HepG2 (cell line): ENCODE results near the gene GOLGA6C. TPM values are rescaled to one million over a fixed set of nuclear protein-coding genes. Genes with fewer than 3 reads are reported as not detected.
"Not testable (repeated sequence)": the region's sequence is repeated elsewhere in the genome, so short reads cannot be mapped to it uniquely, and the experiment has no call there.

ENCODE experiments used
- ATAC-seq: fragments of 200-7000 bp; cut with Tn5 transposase; 3 replicates; pipeline ENCODE4 v1.9.1; 2020; ENCODE audit warnings: mild to moderate bottlenecking, moderate library complexity
- BruUV-seq: library from RNA; stranded (reverse); fragments of 400-500 nt; replicated peaks from 2 replicates; lab custom pipeline; 2021; lab: Mats Ljungman, UMichigan
- CTCF ChIA-PET: fragments of 300-600 bp; formaldehyde crosslinking; extraction: SDS; loops from one replicate; lab custom pipeline; 2021; ENCODE audit warnings: low total read pairs, inconsistent platforms, low intra/inter-chr PET ratio; lab: Yijun Ruan, JAX
- POLR2A ChIA-PET: fragments of 350-600 bp; sonication (Branson Sonifier 250); formaldehyde crosslinking; loops from one replicate; lab custom pipeline; 2020; ENCODE audit warnings: antibody characterized with exemption, inconsistent platforms; lab: Yijun Ruan, JAX
- DNase-seq: peaks from one replicate; pipeline ENCODE4 v3.0.0-alpha.2; 2015; ENCODE audit warnings: low spot score
- FAIRE-seq: peaks from 3 replicates; lab custom pipeline; 2011; peaks lifted over from hg19 to GRCh38; lab: Jason Lieb, UNC
- H2AFZ ChIP-seq: one replicate; pipeline ENCODE4 v1.6.1; 2011; ENCODE audit warnings: low read length, inconsistent platforms
- H3K27ac ChIP-seq: fragments of 300-600 bp; 3 replicates; pipeline ENCODE4 v1.8.0; 2011; ENCODE audit warnings: mixed run types, mild to moderate bottlenecking, mixed read lengths, low read length, inconsistent platforms; ENCODE audit not compliant: insufficient read depth; ENCODE audit errors: extremely low read length
- H3K27me3 ChIP-seq, 2 experiments: fragments of 200-600 bp in 1 of 2; 2 replicates in 1 of 2; 3 replicates in 1 of 2; pipeline versions ENCODE4 v1.6.0 to v1.8.0; 2011; ENCODE audit warnings: low read length in 2 of 2, mild to moderate bottlenecking in 2 of 2, moderate library complexity in 2 of 2, inconsistent platforms in 1 of 2; ENCODE audit not compliant: insufficient read depth in 2 of 2, control insufficient read depth in 1 of 2
- H3K36me3 ChIP-seq, 2 experiments: fragments of 200-600 bp in 1 of 2; replicated peaks in 1 of 2; 2 replicates in 1 of 2; 3 replicates in 1 of 2; pipeline versions ENCODE4 v1.5.1 to v1.8.0; 2011; ENCODE audit warnings: low read length in 2 of 2, inconsistent platforms in 1 of 2; ENCODE audit not compliant: insufficient read depth in 2 of 2, control insufficient read depth in 1 of 2
- H3K4me1 ChIP-seq: 2 replicates; pipeline ENCODE4 v1.5.1; 2012; ENCODE audit warnings: low read length, inconsistent platforms; ENCODE audit not compliant: insufficient read depth
- H3K4me2 ChIP-seq: 2 replicates; pipeline ENCODE4 v1.6.0; 2011; ENCODE audit warnings: low read depth, low read length, inconsistent platforms
- H3K4me3 ChIP-seq, 3 experiments: fragments of 200-600 bp in 1 of 3; sonication (generic), shearing (Covaris generic) in 1 of 3; replicated peaks in 1 of 3; 2 replicates each; pipeline ENCODE4 v1.5.1; 2011 to 2016; ENCODE audit warnings: low read length in 3 of 3, inconsistent platforms in 2 of 3, low read depth in 2 of 3, mild to moderate bottlenecking in 2 of 3, control low read depth in 1 of 3, mixed read lengths in 1 of 3; ENCODE audit not compliant: insufficient read depth in 1 of 3
- H3K79me2 ChIP-seq: one replicate; pipeline ENCODE4 v1.6.1; 2011; ENCODE audit warnings: low read length, inconsistent platforms; ENCODE audit not compliant: insufficient read depth
- H3K9ac ChIP-seq: 2 replicates; pipeline ENCODE4 v1.6.0; 2011; ENCODE audit warnings: mild to moderate bottlenecking, low read depth, low read length, inconsistent platforms; ENCODE audit not compliant: insufficient read depth
- H3K9me3 ChIP-seq: 2 replicates; pipeline ENCODE4 v1.5.1; 2012; ENCODE audit warnings: mild to moderate bottlenecking, low read length
- H4K20me1 ChIP-seq: 2 replicates; pipeline ENCODE4 v1.6.0; 2011; ENCODE audit warnings: inconsistent platforms, mild to moderate bottlenecking, low read length, moderate library complexity; ENCODE audit not compliant: insufficient read depth
- BRCA1 ChIP-seq: sonication (generic); formaldehyde crosslinking; IDR thresholded peaks from 2 replicates; pipeline ENCODE4 v1.4.0; 2020; ENCODE audit warnings: missing genetic modification reagents
- GTF3A ChIP-seq: sonication (generic); formaldehyde crosslinking; conservative IDR thresholded peaks from 2 replicates; pipeline ENCODE4 v1.4.0; 2020; ENCODE audit warnings: mild to moderate bottlenecking, missing genetic modification reagents
- HNRNPL ChIP-seq: fragments of 200-400 bp; formaldehyde crosslinking; IDR thresholded peaks from 2 replicates; pipeline ENCODE4 v1.6.1; 2017; ENCODE audit warnings: mild to moderate bottlenecking, low read depth, low read length
- HOXA5 ChIP-seq: sonication (generic); formaldehyde crosslinking; IDR thresholded peaks from 2 replicates; pipeline ENCODE4 v1.4.0; 2020; ENCODE audit warnings: missing genetic modification reagents
- KDM4B ChIP-seq: sonication (generic); formaldehyde crosslinking; IDR thresholded peaks from 2 replicates; pipeline ENCODE4 v1.4.0; 2020; ENCODE audit warnings: missing genetic modification reagents
- YEATS4 ChIP-seq: sonication (generic); formaldehyde crosslinking; IDR thresholded peaks from 2 replicates; pipeline ENCODE4 v1.4.0; 2020; ENCODE audit warnings: missing genetic modification reagents, borderline replicate concordance
- ZEB1 ChIP-seq: IDR thresholded peaks from 2 replicates; pipeline ENCODE4 v1.6.1; 2012; ENCODE audit warnings: mild to moderate bottlenecking, low read depth, inconsistent platforms; ENCODE audit not compliant: insufficient replicate concordance
- ZFP36L1 ChIP-seq: sonication (generic); formaldehyde crosslinking; IDR thresholded peaks from 2 replicates; pipeline ENCODE4 v1.8.0; 2022; ENCODE audit warnings: mild to moderate bottlenecking, missing genetic modification reagents, moderate library complexity
- ZMYM3 ChIP-seq: sonication (generic); formaldehyde crosslinking; IDR thresholded peaks from 2 replicates; pipeline ENCODE4 v1.5.1; 2020; ENCODE audit warnings: mild to moderate bottlenecking, missing genetic modification reagents
- ZNF292 ChIP-seq: sonication (generic); formaldehyde crosslinking; IDR thresholded peaks from 2 replicates; pipeline ENCODE4 v1.8.1; 2022; ENCODE audit warnings: mild to moderate bottlenecking, low read depth, missing genetic modification reagents, borderline replicate concordance
- ZNF354B ChIP-seq: sonication (generic); formaldehyde crosslinking; IDR thresholded peaks from 2 replicates; pipeline ENCODE4 v1.8.0; 2022; ENCODE audit warnings: mild to moderate bottlenecking, missing genetic modification reagents
- ZNF558 ChIP-seq: sonication (generic); formaldehyde crosslinking; IDR thresholded peaks from 2 replicates; pipeline ENCODE4 v1.9.0; 2022; ENCODE audit warnings: mild to moderate bottlenecking, missing genetic modification reagents, borderline replicate concordance
- ZNF792 ChIP-seq: IDR thresholded peaks from 2 replicates; pipeline ENCODE4 v1.6.1; 2016
- WGBS: methylation state at CpG from one replicate; pipeline ENCODE4 v1.1.6; 2017; ENCODE audit warnings: low lambda C conversion rate; 5-methylcytosine and 5-hydroxymethylcytosine counted together
- in situ Hi-C: cut with HindIII; loops from 2 replicates; pipeline ENCODE4 v1.10.0; 2017; ENCODE audit warnings: low pct_unique_long_range_greater_than_20kb; ENCODE audit not compliant: extremely low pct_ligation_motif_present
- intact Hi-C: fragments of 100-400 bp; cut with micrococcal nuclease; formaldehyde crosslinking; loops from one replicate; pipeline ENCODE4 v1.10.0; 2022; ENCODE audit not compliant: unreplicated experiment
- polyA plus RNA-seq, 8 experiments: library from polyadenylated mRNA; depleted of rRNA in 3 of 8; stranded (reverse) in 7 of 8; unstranded in 1 of 8; fragments of >200 nt; fragmentation: Illumina TruSeq in 4 of 8; extraction: Trizol in 4 of 8; gene quantifications; 2 replicates each; pipeline versions ENCODE4 v1.2.1 to v1.2.3, GENCODE V29; 2011 to 2016; ENCODE audit warnings: low read depth in 4 of 8, missing spikeins in 1 of 8, mixed read lengths in 1 of 8; ENCODE audit not compliant: insufficient read depth in 1 of 8
- total RNA-seq, 5 experiments: library from RNA; depleted of rRNA; stranded (reverse); fragments of >200 nt; fragmentation: Illumina TruSeq; extraction: Trizol; gene quantifications; 2 replicates each; pipeline ENCODE4 v1.2.3, GENCODE V29; 2016; ENCODE audit warnings: low read depth in 1 of 5
- TF ChIP-seq, protein P1 (sequence below): sonication (generic); formaldehyde crosslinking; IDR thresholded peaks from 2 replicates; pipeline ENCODE4 v1.5.1; 2020; ENCODE audit warnings: mild to moderate bottlenecking, missing genetic modification reagents, moderate library complexity

The GOLGA6C gene
- total and polyA plus RNA-seq, 2 of the 13 experiments (the other 11 are each of a cell fraction or from before 2014, with no cell fraction given) = not detected

DNA sequence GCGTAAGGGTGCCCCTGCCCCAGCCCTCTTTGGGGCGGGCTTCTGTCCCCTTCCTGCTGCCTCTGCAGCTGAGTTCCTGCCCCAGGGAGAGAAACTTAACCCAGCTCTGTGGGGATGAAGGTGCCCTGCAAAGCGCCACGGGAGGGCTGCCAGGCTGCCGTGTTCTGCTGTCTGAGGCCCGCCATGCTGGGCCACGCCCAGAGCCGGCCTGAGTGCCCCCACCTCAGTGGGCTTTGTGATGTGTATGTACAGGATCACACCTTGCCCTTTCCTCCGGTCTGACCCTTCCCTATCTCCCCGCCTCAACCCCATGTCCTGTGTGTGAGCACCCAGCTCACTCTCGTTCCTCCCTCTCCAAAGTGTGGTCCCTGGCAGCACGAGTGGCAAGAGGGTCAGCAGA lies 33.9 kb upstream of the GOLGA6C start (continued):
- no peak for TF ChIP-seq ZNF292
- TF ChIP-seq KDM4B (CRISPR knock-in tag) = no peak
- no peak for TF ChIP-seq ZNF792 (CRISPR knock-in tag)
- TF ChIP-seq GTF3A (CRISPR knock-in tag) = no peak

DNA sequence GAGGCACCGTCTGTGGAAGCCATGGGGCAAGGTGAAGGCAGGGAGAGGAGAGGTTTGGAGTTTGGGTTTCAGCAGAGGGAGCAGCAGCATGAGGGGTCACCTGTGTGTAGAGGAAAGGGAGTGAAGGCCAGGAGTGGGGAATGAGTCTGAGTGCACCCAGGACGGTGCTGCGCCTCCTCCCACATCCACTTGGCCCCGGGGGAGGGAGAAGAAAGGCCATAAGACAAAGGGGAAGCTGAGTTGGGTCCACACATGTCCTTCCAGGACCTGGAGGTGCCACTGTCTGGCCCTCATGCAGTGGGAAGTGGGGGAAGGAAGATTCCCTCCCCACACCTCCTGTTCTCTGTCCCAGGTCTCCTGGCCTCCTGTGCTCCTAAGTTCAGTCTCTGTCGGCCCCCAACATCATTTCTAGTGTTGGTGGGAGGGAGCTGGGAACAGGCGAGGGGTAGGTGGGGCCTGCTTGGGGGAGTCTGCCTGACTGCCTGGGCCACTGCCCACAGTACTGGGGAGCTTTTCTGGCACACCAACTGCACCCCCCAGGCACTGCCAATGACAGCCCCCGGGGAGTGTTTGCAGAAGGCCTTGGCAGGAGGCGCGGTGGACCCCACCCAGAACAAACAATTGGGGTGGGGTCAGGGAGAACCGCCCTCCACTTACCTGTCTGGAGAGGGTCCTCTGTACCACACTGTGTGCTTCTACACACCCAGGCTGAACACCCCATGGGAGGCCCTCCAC lies 32.9 kb upstream of the GOLGA6C start:
- H3K36me3 ChIP-seq, intact Hi-C loops, H3K27ac ChIP-seq, ATAC-seq, H3K9me3 ChIP-seq, H3K4me1 ChIP-seq, H3K9ac ChIP-seq, POLR2A ChIA-PET, FAIRE-seq, CTCF ChIA-PET, H3K4me2 ChIP-seq, H4K20me1 ChIP-seq, H2AFZ ChIP-seq, DNase-seq, H3K79me2 ChIP-seq, BruUV-seq, H3K4me3 ChIP-seq: not testable (repeated sequence)
- WGBS = 17% methylated on average over 5 of the region's 10 CpGs
- peaks cover 2 to 53% of the 10 kb centered on the region in 2 experiments; a peak in 4 of 5 replicates for H3K27me3 ChIP-seq
- in situ Hi-C loops = loop anchor here (25.0 kb wide), 1 partner anchor 537 kb away; no protein-coding TSS in a partner anchor

DNA sequence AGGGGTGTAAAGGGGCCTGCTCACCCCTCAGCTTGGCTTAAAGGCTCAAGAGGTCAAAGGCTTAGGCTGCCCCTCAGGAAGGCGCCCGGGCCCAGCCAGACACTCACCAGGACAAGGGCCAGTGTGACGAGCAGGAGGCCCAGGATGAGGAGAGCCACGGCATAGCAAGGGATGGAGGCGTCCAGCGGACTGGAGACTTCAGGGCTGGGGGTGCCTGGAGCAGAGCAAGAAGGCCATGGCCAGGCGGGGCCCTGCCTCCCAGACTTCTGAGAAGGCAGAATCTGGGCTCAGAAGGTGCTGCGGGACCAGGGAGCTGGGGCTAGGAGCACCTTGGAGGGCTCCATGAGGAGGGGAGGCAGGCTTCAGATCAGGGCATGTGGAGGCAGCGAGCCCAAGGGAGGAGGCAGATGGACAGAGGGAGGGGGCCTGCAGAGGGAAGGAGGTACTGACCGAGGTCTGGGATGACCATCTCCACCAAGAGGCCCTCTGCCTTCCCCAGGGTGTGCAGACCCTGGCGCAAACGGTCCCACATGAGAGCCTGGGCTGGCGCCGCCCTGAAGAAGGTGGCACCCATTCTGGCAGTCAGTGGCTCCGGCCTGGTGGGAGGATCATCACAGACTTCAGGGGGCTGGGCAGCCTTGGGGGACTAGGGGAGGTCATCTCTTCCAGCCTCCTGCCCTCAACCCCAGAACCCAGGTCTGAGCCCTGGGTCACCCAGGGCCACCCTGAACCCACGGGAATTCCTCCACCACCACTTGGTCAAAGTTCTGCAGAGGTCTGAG lies 32.0 kb upstream of the GOLGA6C start:
- intact Hi-C loops (no loop called here), in situ Hi-C loops (loop anchor here (25.0 kb wide), 1 partner anchor 536 kb away; no protein-coding TSS in a partner anchor)
- no TSS peak for BruUV-seq

More for the DNA sequence above, 32.0 kb upstream of the GOLGA6C start:
- FAIRE-seq (no peak), ATAC-seq (no peak), DNase-seq (no peak)
- CTCF ChIA-PET = no interaction called here
- Histone ChIP-seq H3K36me3 (no peaks in the 10 kb centered on the region), H4K20me1 (no peaks in the 10 kb centered on the region), H3K79me2 (no peaks in the 10 kb centered on the region), H3K9ac (no peak overlapping the region), H2AFZ (no peak overlapping the region), H3K4me3 (no peak overlapping the region), H3K4me1 (peaks cover 14% of the 10 kb centered on the region; the same call in 1 of the 2 replicates), H3K27me3 (peaks cover 3 to 53% of the 10 kb centered on the region in 2 experiments; a peak in 4 of 5 replicates), H3K9me3 (no peaks in the 10 kb centered on the region), H3K27ac (no peak overlapping the region)
- POLR2A ChIA-PET = no interaction called here
- WGBS = 44% methylated on average over 6 of the region's 16 CpGs
- no peak for TF ChIP-seq YEATS4 (CRISPR knock-in tag)
- TF ChIP-seq ZMYM3 = no peak
- TF ChIP-seq, protein P1, sequence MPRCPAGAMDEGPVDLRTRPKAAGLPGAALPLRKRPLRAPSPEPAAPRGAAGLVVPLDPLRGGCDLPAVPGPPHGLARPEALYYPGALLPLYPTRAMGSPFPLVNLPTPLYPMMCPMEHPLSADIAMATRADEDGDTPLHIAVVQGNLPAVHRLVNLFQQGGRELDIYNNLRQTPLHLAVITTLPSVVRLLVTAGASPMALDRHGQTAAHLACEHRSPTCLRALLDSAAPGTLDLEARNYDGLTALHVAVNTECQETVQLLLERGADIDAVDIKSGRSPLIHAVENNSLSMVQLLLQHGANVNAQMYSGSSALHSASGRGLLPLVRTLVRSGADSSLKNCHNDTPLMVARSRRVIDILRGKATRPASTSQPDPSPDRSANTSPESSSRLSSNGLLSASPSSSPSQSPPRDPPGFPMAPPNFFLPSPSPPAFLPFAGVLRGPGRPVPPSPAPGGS (CRISPR knock-in tag) = no peak
- TF ChIP-seq HNRNPL = no peak
- no peak for TF ChIP-seq ZEB1
- TF ChIP-seq HOXA5 (CRISPR knock-in tag) = no peak
- no peak for TF ChIP-seq ZNF558 (CRISPR knock-in tag)
- no peak for TF ChIP-seq ZNF354B
- TF ChIP-seq BRCA1 (CRISPR knock-in tag) = no peak
- no peak for TF ChIP-seq ZFP36L1
- TF ChIP-seq, all 625 proteins: peak for 0
- no peak overlapping the region for H3K4me2 ChIP-seq
